Measurements from ENCODE around the gene CPHXL.

CPHXL gene

DNA sequence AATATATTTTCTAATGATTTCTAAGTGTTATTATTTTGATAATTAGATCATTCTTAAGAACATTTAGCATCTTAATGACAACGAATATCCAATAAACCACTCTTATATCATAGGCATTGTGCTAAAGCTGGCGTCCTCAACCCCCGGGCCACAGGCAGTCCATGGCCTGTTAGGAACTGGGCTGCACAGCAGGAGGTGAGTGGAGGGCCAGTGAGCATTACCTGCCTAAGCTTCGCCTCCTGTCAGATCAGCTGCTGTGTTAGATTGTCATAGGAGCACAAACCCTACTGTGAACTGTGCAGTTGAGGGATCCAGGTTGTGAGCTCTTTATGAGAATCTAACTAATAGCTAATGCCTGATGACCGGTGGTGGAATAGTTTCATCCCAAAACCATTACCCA is 28.7 kb downstream of the CPHXL start:
- no peak for DNase-seq

DNA sequence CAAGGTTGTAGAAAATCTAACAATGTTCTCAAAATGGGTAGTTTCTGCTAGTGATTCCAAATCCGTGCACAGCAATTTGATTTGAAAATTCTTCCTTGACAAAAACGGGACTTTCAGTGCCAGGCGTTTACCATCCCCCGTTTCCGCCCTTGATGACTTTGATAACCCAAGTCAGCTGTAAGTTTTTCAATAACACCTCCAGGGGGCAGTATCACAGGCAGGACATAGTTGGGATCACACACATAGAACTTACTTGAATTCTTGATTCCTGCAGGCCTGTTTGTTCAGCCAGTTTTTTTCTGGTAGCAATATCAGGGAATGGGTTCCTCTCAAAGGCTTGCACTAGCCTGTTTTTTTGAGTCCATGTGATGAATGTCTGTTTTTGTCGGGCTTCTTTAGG is 30.6 kb downstream of the CPHXL start:
- DNase-seq, result peak; percentile 21

DNA sequence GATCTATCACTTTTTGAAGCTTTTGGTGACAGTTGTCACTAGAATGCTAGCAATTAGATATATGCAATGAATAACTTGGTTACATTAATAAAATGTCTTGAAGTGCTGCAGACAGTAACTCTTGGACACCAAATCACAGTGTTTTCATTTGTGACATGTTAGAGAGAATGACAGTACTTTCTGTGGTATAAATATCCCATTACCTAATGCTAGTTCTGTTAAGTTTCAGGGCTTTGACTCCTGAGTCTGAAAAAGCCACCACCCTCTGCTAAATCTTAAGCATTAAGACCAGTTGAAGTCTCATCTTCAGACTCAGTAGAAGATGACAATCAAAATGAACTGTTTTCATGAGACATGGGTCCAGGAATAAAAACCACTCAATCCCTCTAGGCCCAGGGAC is 38.9 kb downstream of the CPHXL start:
- no peak for DNase-seq

DNA sequence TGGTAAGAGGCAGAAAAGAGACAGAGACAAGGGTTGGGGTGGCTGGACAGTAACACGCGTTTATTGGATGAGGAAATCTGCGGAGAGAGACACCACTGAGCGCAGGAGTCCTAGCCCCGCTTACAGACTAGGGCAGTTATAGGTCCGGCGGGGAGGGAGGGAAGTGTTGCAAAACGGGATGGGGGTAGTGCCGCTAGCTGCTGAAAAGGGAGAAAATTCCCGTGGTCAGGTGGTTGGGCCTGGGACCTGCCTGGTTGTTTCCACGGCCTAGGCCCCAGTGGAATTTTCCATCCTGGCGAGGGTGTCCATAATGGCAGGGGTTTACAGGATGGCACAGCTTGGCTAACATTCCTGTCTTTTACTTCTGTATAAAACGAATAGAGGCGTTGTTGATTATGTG is 44.0 kb downstream of the CPHXL start:
- DNase-seq, result no peak

DNA sequence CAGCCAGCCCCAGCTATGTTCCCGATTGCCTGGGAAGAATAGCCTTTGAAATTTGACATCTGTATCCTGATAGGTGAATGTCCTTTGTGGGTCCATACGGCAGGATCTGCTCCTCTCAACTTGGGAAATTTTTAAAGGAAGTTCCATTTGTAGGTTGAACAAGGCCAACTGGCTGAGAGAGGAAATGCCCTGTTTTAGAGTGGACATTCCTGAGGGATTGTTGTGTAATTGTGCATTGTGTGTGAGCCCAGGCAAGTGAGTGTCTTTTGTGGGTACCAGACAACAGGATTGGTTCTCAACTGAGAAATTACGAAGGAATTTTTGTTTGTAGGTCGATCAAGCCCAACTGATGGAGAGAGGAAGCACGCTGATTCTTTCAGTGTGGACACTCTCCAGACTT is 46.9 kb downstream of the CPHXL start:
- no peak for DNase-seq

DNA sequence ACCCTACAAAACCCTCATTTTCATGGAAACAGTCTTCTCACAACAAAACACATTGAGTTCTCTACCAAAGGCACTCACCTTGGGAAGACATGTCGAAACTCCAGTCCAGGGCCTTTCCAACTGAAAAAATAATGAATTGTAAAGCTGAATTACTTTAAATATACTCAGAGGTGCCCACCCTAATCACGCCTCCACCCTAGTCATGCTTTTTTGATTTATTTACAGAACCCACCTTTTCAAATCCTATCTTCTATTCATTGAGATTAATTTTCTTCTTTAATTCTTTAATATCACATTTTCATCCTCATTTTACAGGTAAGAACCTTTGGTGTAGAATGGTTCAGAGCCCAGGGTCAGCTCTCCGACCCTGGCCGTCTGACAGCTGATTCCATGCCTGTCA is 49.4 kb downstream of the CPHXL start, which contains the start of gene CPHXL2:
CPHXL2 (minus strand) TSS at position 101 of the 400 bp plus-strand sequence; CDS start at position 91, 10 bp downstream.
- DNase-seq, result no peak

DNA sequence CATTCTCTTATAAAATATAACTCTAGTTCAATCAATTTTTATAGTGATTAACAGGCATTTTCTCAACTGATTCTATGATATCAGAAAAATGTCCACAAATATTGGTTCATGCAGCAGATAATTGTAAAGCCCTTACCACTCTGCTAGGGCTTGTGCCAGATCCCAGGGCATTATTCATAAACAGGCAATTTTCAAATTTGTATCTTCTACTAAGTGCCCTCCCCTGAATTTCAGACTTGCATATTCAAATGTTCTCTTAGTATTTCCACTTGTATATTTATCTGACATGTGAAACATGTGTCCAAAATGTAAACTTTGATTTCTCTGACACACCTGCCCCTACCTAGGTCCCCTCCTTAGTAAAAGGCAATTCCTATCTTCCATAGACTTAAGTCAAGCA is 58.8 kb downstream of the CPHXL start:
- DNase-seq, result no peak
